Measurements from ENCODE around the gene NECTIN1. TPM values are rescaled to one million over a fixed set of nuclear protein-coding genes. Genes with fewer than 3 reads are reported as not detected.

The NECTIN1 gene
- total and polyA plus RNA-seq, 7 donors: 0.42 to 3.5 (median 1.7) TPM

DNA sequence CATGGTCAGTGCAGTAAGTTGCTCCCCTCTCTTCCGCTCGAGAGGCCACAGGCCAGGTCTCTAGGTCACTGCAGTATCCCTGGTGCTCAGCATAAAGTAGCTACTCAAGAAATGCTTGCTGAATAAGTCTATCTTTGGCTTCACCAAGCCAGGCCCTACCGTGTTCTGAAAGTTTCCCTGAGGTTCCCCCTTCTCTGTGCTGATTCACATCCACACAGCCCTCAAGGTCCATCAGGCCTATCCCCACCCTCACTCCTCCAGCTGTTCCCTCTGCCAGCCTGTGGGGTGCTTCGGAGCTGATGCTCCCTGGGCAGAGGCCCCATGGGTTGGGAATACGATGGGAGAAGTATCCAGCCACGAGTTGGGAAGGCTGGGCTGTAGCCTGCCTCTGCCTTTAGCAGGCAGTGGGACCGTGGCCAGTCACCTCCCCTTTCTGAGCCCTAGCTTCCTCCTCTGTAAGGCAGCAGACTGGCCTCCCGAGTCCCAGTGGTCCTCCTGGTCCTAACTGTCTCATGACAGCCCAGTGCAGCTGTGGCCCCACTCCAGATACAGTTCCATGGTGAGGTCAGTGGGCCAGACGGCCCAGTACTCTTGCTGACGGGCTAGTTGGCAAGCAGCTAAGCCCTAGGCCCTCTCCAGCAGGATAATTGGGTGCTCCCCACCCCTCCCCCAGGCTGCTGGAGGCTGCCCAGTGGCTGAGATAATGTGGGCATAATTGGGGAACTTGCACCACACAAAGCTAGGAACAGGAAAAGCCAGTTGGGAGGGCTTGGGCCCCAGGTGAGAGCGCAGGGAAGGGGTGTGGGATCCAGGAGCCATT, 48.2 kb downstream of the NECTIN1 start:
- no peak overlapping the region for H3K27ac ChIP-seq
- no peaks in the 10 kb centered on the region for H3K27me3 ChIP-seq (ENCODE audit: insufficient read depth in 3 of 3, low read length in 2 of 3)
- WGBS, 3 donors: 53 to 63% (median 58%) methylated on average over 11 of the region's 11 CpGs
- peaks cover 4% of the 10 kb centered on the region for H3K4me1 ChIP-seq
- H3K9me3 ChIP-seq: no peaks in the 10 kb centered on the region
- ATAC-seq (peak in 1 of 4 donors; percentile 33), DNase-seq (peak; percentile 34 to 66)
- H3K36me3 ChIP-seq (ENCODE audit: insufficient read depth in 1 of 2, low read depth in 1 of 2): no peaks in the 10 kb centered on the region
- TF ChIP-seq, protein P1, sequence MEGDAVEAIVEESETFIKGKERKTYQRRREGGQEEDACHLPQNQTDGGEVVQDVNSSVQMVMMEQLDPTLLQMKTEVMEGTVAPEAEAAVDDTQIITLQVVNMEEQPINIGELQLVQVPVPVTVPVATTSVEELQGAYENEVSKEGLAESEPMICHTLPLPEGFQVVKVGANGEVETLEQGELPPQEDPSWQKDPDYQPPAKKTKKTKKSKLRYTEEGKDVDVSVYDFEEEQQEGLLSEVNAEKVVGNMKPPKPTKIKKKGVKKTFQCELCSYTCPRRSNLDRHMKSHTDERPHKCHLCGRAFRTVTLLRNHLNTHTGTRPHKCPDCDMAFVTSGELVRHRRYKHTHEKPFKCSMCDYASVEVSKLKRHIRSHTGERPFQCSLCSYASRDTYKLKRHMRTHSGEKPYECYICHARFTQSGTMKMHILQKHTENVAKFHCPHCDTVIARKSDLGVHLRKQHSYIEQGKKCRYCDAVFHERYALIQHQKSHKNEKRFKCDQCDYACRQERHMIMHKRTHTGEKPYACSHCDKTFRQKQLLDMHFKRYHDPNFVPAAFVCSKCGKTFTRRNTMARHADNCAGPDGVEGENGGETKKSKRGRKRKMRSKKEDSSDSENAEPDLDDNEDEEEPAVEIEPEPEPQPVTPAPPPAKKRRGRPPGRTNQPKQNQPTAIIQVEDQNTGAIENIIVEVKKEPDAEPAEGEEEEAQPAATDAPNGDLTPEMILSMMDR (IDR thresholded peaks at IDR 0.05): no peak
- intact Hi-C loops (cut with DNase I): no loop called here
- H3K4me3 ChIP-seq: no peak overlapping the region

DNA sequence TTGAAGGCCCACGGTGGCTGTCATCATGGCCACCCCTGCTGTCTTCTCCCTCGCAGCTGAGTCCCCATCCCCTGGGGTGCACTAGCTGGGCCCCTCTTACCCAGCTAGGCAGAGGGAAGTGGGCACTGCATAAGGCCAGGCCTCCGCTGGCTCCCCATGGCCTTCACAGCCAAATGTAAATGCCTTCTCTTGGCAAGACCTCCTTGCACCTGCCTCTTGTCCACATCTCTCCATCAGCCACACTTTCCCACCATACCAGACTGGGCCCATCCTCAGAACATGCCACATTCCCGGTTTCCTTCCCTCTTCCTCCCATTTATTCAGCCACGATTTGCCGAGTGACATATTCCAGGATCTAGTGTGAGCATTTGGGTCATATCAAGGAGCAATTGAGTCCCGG, 49.7 kb downstream of the NECTIN1 start:
- 54 to 74% (median 60%) methylated on average over 7 of the region's 7 CpGs for WGBS, 3 donors
- Histone ChIP-seq H3K27me3 (ENCODE audit: insufficient read depth in 3 of 3, low read length in 2 of 3) (peaks cover 0 to 5% (median 0%) of the 10 kb centered on the region in 3 donors), H3K4me1 (peaks cover 4% of the 10 kb centered on the region), H3K27ac (no peak overlapping the region), H3K36me3 (ENCODE audit: insufficient read depth in 1 of 2, low read depth in 1 of 2) (no peaks in the 10 kb centered on the region), H3K9me3 (no peaks in the 10 kb centered on the region), H3K4me3 (no peak overlapping the region)
- intact Hi-C loops (cut with DNase I): no loop called here
- no peak for ATAC-seq
- TF ChIP-seq, protein P1 (IDR thresholded peaks at IDR 0.05): no peak
- no peak for DNase-seq

DNA sequence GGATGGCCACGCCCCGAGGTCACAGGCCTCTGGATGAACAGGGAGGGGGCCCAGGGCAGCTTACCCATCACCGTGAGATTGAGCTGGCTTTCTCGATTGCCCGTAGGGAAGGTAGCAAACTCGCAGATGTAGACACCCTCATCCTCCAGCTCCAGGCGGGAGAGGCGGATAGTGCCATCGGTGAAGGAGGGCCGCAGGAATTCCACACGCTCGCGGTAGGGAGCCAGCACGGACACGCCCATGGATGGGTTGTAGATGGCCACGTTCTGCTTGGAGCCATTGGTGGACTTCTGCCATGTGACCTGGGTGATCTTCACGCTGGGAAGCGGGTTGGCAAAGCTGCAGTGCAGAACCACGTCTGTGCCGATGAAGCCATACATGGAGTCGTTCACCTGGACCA, 50.6 kb downstream of the NECTIN1 start:
- Histone ChIP-seq H3K27me3 (ENCODE audit: insufficient read depth in 3 of 3, low read length in 2 of 3) (peaks cover 0 to 5% (median 0%) of the 10 kb centered on the region in 3 donors), H3K9me3 (no peaks in the 10 kb centered on the region), H3K27ac (no peak overlapping the region), H3K4me1 (no peaks in the 10 kb centered on the region), H3K36me3 (ENCODE audit: insufficient read depth in 1 of 2, low read depth in 1 of 2) (no peaks in the 10 kb centered on the region), H3K4me3 (no peak overlapping the region)
- TF ChIP-seq, protein P1 (IDR thresholded peaks at IDR 0.05): no peak
- intact Hi-C loops (cut with DNase I): no loop called here
- ATAC-seq (no peak), DNase-seq (no peak)
- 89 to 93% (median 90%) methylated on average over 21 of the region's 21 CpGs for WGBS, 3 donors

DNA sequence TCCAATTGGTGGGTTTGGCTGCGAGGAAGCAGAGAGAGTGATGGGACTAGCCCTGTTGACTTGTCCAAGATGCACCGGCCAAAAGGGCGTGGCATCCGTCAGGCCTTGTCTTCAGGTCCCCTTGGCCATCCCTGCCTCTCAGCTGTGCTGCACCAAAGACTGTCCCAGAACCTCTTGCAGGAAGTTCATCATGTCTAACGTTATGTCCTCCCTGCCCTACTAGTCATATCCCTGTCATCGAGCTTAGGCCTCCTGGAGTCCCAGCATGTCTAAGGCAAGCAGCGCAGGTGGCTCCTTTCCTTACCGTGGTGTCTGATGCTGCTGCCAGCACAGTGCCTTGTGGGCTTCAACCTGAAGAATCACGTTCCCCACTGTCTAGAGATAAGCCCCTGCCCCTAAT, 51.2 kb downstream of the NECTIN1 start:
- intact Hi-C loops (cut with DNase I): no loop called here
- no peak for DNase-seq
- Histone ChIP-seq H3K27ac (no peak overlapping the region), H3K27me3 (ENCODE audit: insufficient read depth in 3 of 3, low read length in 2 of 3) (peaks cover 0 to 5% (median 0%) of the 10 kb centered on the region in 3 donors), H3K36me3 (ENCODE audit: insufficient read depth in 1 of 2, low read depth in 1 of 2) (no peaks in the 10 kb centered on the region), H3K4me3 (no peak overlapping the region), H3K9me3 (no peaks in the 10 kb centered on the region), H3K4me1 (no peaks in the 10 kb centered on the region)
- TF ChIP-seq, protein P1 (IDR thresholded peaks at IDR 0.05): no peak
- WGBS, 3 donors: 95 to 97% (median 96%) methylated on average over 9 of the region's 9 CpGs
- no peak for ATAC-seq

Measured in psoas muscle (tissue), 8 donors.